ENCODE data around the gene KIFC1.
A peak's percentile ranks its signal among the peaks of the same experiment; 100 is the strongest.

KIFC1 gene

DNA sequence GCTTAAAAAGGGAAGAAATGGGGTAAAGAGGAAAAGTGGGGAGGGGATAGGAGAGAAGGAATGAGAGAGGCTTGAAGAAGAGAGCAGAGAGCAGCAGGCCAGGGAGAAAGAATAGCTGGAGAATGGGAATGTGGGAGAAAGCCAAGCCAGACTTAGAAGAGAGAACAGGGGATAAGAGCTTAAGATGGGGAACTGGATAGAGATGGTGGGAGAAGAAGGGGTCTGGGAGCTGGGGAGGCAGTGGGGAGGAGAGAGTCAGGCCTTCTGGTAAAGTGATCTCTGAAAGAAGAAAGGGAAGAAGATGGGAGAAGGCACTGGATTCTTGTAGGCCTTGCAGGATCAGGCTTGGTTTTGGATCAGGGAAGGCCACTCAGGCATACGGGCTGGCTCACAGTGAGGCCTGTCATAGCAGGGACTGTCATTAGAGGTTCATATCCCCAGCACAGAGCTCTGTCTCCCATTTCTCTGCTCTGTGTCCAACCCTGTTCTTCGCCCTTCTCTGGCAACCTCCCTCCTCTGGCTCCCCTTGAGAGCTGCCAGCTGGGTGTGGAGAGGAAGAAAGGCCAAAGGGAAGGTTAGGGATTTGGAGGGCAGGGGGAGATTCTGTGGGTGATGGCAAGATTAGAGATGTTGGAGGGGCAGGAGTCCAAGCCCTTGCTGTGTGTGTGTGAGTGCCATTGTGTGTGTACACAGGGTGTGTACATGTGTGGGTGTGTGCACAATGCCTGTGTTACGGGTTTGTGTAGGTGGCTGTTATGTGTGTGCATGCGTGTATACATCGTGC is 37.5 kb downstream of the KIFC1 start:
- peak; percentile 20 for DNase-seq (ENCODE audit: low spot score)
- TF ChIP-seq, protein P1, sequence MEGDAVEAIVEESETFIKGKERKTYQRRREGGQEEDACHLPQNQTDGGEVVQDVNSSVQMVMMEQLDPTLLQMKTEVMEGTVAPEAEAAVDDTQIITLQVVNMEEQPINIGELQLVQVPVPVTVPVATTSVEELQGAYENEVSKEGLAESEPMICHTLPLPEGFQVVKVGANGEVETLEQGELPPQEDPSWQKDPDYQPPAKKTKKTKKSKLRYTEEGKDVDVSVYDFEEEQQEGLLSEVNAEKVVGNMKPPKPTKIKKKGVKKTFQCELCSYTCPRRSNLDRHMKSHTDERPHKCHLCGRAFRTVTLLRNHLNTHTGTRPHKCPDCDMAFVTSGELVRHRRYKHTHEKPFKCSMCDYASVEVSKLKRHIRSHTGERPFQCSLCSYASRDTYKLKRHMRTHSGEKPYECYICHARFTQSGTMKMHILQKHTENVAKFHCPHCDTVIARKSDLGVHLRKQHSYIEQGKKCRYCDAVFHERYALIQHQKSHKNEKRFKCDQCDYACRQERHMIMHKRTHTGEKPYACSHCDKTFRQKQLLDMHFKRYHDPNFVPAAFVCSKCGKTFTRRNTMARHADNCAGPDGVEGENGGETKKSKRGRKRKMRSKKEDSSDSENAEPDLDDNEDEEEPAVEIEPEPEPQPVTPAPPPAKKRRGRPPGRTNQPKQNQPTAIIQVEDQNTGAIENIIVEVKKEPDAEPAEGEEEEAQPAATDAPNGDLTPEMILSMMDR (IDR thresholded peaks at IDR 0.05; ENCODE audit: extremely low read depth, insufficient read depth, missing control alignments) = no peak
- in situ Hi-C loops (cut with MboI; ENCODE audit: low pct_unique_long_range_greater_than_20kb, low sequenced_read_pairs, unreplicated experiment) = no loop called here

DNA sequence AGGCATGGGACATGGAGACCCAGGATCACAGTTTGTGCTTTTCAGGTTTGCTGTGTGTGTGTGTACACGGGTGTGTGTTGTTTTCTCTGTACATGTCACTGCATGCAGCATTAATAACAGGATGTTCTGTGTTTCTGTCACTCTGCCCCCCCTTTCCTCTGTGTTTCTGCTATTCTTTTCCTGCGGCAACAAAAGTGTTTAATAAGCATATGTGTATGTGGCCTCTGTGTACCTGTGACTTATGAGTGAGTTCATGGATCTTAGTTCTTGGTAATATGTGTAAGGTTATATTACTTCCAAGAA is 38.1 kb downstream of the KIFC1 start:
- DNase-seq (ENCODE audit: low spot score) = no peak
- in situ Hi-C loops (cut with MboI; ENCODE audit: low pct_unique_long_range_greater_than_20kb, low sequenced_read_pairs, unreplicated experiment) = no loop called here

DNA sequence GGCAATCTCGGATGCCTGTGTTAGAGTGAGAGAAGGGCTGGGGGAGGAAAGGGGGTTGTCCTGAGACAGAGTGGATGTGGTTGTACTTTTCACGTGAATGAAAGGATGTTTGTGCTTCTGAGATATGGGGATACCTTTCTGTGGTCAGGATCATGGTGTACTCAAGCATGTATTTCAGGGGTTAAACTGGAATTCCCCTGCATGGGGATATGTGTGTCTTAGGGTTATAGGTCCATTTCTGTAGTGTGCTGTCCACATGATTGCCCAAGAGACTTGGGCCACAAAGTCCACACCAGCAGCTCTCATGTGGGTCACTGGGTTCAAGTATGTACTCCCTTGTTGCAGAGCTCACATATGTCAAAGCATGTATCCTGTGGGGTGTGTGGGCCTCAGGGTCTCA is 38.7 kb downstream of the KIFC1 start:
- peak; percentile 43 for DNase-seq (ENCODE audit: low spot score)
- in situ Hi-C loops (cut with MboI; ENCODE audit: low pct_unique_long_range_greater_than_20kb, low sequenced_read_pairs, unreplicated experiment) = no loop called here
- TF ChIP-seq, protein P1 (IDR thresholded peaks at IDR 0.05; ENCODE audit: extremely low read depth, insufficient read depth, missing control alignments) = no peak

More for the DNA sequence above, 38.1 kb downstream of the KIFC1 start:
- TF ChIP-seq, protein P1 (IDR thresholded peaks at IDR 0.05; ENCODE audit: extremely low read depth, insufficient read depth, missing control alignments) = no peak

DNA sequence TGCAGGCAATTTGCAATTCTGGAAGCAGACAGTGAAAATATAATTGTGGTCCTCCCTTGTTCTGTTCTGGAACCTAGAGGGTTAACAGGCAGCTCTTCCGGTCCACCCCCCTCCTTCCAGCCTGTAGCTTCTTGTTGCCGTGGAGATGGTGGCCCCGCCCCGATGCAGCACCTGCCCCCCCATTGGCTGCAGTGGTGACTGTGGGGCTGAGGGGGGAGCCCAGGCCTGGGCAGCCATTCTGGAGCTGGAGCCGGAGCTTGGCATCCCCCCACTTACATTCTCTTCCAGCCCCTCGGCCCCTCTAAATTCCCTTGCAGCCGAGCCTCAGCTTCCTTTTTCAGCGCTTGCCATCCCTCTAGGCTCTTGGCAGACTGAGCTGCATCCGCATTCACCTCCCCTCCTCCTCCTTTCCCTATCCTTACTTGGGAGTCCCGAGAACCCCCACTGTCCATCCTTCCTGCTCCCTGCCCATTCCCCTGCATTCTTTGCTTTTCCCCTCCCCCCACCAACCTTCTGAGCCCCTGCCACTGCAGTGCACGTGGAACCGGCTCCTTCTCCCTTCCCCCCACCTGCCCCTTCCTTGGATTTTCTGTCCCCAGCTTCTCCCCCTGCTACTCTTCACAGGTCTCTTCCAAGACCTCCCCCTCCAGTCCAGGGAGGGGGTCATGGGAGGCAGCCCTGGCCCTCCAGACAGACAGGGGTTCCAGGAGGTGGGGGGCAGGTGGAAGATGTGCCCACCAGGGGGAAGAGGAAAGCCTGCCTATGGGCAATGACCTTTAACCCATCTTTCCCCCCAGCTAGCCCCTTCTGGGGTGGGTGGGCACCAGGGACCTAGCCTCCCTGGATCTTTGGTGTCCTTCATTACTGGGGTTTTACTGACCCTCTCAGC is 39.6 kb downstream of the KIFC1 start:
- TF ChIP-seq, protein P1 (IDR thresholded peaks at IDR 0.05; ENCODE audit: extremely low read depth, insufficient read depth, missing control alignments) = no peak
- in situ Hi-C loops (cut with MboI; ENCODE audit: low pct_unique_long_range_greater_than_20kb, low sequenced_read_pairs, unreplicated experiment) = no loop called here
- peak; percentile 95 for DNase-seq (ENCODE audit: low spot score)

DNA sequence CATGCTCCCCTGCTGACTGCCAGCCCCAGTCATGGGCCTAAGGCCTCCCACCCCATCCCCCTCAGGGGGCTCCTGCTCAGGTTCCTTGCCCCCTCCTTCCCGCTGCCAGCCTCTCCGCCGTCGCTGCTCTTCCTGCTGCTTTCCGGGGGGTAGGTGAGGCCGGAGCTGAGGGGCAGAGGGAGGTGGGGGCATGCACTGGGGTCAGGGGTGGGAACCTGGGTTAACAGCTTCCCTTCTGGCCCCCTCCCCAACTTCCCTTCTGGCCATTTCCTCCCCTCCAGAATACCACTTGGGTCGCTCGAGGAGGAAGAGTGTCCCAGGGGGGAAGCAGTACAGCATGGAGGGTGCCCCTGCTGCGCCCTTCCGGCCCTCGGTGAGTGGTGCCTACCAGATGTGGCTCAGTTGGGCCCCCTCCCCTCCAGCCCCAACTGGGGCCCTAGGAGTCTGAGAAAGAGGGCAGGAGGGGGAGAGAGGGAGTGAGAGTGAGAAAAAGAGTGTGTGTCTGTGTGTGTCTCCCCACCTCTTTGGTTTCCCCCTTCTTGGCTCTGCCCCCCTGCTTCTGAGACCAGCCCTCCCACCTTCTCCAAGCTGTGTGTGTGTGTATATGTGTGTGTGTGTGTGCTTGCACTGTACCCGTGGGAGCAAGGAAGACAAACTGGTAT is 40.4 kb downstream of the KIFC1 start:
- TF ChIP-seq, protein P1 (IDR thresholded peaks at IDR 0.05; ENCODE audit: extremely low read depth, insufficient read depth, missing control alignments) = no peak
- in situ Hi-C loops (cut with MboI; ENCODE audit: low pct_unique_long_range_greater_than_20kb, low sequenced_read_pairs, unreplicated experiment) = no loop called here
- DNase-seq (ENCODE audit: low spot score) = peak; percentile 58

DNA sequence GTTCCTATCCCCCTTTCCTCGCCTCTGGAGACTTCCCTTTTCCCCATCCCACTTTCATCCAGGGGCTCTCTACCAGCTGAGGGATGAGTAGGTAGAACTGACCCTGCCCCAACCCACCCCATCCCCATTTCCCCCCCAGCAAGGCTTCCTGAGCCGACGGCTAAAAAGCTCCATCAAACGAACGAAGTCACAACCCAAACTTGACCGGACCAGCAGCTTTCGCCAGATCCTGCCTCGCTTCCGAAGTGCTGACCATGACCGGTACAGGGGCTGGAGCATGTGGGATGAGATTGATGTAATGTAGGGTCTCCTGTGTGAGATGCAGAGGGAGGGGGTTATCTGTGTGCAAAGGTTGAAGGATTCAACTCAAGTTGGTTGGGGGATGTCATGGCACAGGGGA is 40.9 kb downstream of the KIFC1 start:
- TF ChIP-seq, protein P1 (IDR thresholded peaks at IDR 0.05; ENCODE audit: extremely low read depth, insufficient read depth, missing control alignments) = no peak
- DNase-seq (ENCODE audit: low spot score) = peak; percentile 22

More for the DNA sequence above, 40.9 kb downstream of the KIFC1 start:
- in situ Hi-C loops (cut with MboI; ENCODE audit: low pct_unique_long_range_greater_than_20kb, low sequenced_read_pairs, unreplicated experiment) = no loop called here
